ENCODE results near the gene MAGI1. TPM values are rescaled to one million over a fixed set of nuclear protein-coding genes. Genes with fewer than 3 reads are reported as not detected.
"Not testable (repeated sequence)": the region's sequence is repeated elsewhere in the genome, so short reads cannot be mapped to it uniquely, and the experiment has no call there.

MAGI1 gene
- polyA plus RNA-seq, 6 donors from 2014 or later: 0.08 TPM; not detected in 5

DNA sequence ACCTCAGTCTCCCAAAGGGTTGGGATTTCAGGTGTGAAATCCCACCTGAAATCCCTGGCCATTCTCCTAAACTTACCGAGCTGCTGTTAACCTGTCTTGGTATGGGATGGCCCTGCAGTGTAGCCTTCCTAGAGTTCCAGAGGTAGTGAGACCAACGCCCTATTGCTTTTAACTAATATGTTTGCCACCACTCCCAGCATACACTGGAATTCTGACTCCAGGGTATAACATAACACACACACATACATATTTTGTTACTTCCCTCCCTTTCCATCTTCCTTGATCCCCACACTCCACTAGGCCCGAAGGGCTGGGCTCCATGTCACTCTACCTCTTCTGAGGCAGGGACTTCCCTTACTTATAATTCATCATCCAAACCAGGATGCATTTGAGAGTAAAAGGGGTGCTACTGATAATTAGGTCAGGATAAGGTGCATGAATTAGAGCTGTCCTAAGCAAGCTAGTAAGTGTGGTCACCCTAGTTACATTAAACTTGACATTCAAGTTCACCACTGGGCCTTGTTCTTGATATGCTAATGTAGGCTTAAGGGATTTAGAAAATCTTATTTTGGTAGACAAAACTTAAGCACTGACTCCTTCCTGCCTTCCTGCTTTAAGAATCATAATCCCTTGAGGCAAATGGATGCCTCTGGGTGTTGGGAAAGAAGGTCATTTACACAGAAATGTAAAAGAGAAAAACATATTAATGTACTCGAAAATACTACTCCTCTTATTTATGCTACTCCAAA lies 317.6 kb downstream of the MAGI1 start:
- no peaks in the 10 kb centered on the region for H3K4me1 Mint-ChIP-seq
- H3K36me3 Mint-ChIP-seq: no peaks in the 10 kb centered on the region
- H3K9me3 Mint-ChIP-seq: peaks cover 0 to 11% (median 2%) of the 10 kb centered on the region in 7 donors
- no peaks in the 10 kb centered on the region for H3K27me3 Mint-ChIP-seq
- H3K4me3 Mint-ChIP-seq: no peak overlapping the region
- DNase-seq (no peak), ATAC-seq (ENCODE audit: low read depth in 2 of 2) (no peak)
- no peak overlapping the region for H3K27ac Mint-ChIP-seq

- H3K4me1 Mint-ChIP-seq; H3K36me3 Mint-ChIP-seq; DNase-seq; H3K27me3 Mint-ChIP-seq; H3K27ac Mint-ChIP-seq; ATAC-seq (ENCODE audit: low read depth in 2 of 2); H3K4me3 Mint-ChIP-seq: not testable (repeated sequence)
- H3K9me3 Mint-ChIP-seq: peaks cover 0 to 11% (median 2%) of the 10 kb centered on the region in 7 donors
Measured at GRCh38 chr3:65719639-65720038, 319.1 kb downstream of the MAGI1 start.

DNA sequence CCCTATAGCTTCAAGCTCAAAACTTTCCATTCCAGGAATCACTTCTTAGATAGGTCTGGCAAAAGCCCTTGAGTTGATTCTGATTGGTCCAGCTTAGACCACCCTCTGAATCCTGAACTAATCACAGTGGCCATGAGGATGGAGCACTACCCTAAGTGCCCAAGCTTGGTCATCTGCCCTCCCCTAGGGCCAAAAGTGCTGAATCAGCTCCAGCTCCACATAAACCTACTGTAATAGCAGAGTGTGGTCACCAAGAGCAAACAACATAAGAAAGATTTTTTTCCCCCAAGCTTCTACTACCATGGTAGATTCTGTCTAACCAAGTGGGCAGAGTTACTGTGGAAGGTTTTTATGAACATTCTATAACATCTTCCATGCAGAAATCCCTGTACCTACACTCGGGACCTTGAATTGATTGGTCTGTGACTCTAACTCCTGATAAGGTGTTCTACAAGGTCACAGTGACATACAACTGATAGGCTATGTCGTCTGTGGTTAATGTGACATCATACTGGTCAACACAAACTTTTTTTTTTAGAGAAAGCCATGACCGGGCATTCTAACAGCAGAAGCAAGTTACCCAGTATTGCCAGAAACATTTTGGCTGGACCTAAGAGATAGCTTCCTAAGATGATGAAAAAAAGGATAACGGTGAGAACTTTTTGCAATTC lies 320.9 kb downstream of the MAGI1 start:
- H3K4me1 Mint-ChIP-seq: no peaks in the 10 kb centered on the region
- DNase-seq: no peak
- no peak overlapping the region for H3K27ac Mint-ChIP-seq
- no peak overlapping the region for H3K4me3 Mint-ChIP-seq
- H3K9me3 Mint-ChIP-seq: peaks cover 0 to 9% (median 0%) of the 10 kb centered on the region in 7 donors
- no peaks in the 10 kb centered on the region for H3K27me3 Mint-ChIP-seq
- no peaks in the 10 kb centered on the region for H3K36me3 Mint-ChIP-seq
- no peak for ATAC-seq (ENCODE audit: low read depth in 2 of 2)

DNA sequence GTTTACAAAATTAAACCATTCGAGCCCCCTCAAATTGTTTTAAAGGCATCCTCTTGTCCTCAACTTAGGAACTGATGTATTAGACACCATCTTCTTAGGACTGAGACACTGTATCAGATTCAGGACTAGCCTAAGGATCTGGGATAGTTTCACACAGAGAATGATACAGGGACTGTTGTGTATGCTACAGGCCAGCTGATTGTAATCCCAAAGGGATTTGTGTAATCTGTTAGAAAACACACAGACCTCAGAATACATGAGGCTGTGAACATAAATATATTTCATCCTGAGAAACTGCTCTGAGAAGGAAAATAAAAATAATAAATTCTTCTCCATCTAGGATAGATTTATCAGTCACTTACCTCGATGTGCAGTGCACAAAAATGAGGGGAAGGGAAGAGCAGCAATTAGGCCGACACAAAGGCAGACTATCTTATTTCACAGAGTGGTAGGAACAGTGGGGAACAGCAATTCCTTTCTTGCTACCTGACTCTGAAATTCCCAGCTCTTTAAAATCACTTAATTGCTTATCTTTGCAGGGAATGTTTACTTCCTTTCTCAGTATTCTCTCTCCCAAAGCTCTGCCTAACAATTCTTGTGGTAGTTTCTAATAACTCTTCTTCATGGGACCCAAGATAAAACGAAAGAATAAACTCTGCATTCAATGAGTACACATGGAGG lies 322.5 kb downstream of the MAGI1 start:
- H3K4me3 Mint-ChIP-seq: no peak overlapping the region
- no peaks in the 10 kb centered on the region for H3K4me1 Mint-ChIP-seq
- H3K36me3 Mint-ChIP-seq: no peaks in the 10 kb centered on the region
- no peak overlapping the region for H3K27ac Mint-ChIP-seq
- no peak for ATAC-seq (ENCODE audit: low read depth in 2 of 2)
- DNase-seq: no peak
- no peaks in the 10 kb centered on the region for H3K27me3 Mint-ChIP-seq
- peaks cover 0 to 8% (median 2%) of the 10 kb centered on the region in 7 donors for H3K9me3 Mint-ChIP-seq

GRCh38 chr3:65714134-65714533 lies 324.6 kb downstream of the MAGI1 start:
- ATAC-seq (ENCODE audit: low read depth in 2 of 2) (no peak), DNase-seq (no peak)
- no peak overlapping the region for H3K4me3 Mint-ChIP-seq
- H3K4me1 Mint-ChIP-seq: no peaks in the 10 kb centered on the region
- no peak overlapping the region for H3K27ac Mint-ChIP-seq
- peaks cover 0 to 5% (median 0%) of the 10 kb centered on the region in 3 donors for H3K27me3 Mint-ChIP-seq
- H3K36me3 Mint-ChIP-seq: no peaks in the 10 kb centered on the region
- H3K9me3 Mint-ChIP-seq: peaks cover 0 to 6% (median 3%) of the 10 kb centered on the region in 7 donors

DNA sequence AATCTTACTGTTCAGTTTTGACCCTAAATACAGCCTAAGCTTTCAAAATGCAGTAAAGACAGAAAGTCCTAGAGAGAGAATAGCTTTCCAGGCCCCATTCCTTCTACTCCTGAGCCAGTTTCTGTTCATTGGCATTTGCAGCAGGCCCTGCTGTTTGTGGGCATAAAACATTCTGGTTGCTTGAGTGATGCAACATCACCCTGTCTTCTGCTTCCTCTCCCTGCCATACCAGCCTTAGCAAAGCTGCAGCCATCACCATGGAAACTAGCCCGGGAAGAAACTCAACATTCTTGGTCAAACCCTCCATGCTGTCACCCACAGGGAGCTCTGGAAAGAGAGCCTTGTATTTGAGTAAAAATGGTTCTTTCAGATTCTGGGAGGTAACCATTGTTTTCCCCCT lies 325.7 kb downstream of the MAGI1 start:
- no peaks in the 10 kb centered on the region for H3K4me1 Mint-ChIP-seq
- no peak overlapping the region for H3K27ac Mint-ChIP-seq
- no peak overlapping the region for H3K4me3 Mint-ChIP-seq
- H3K9me3 Mint-ChIP-seq: peaks cover 0 to 6% (median 3%) of the 10 kb centered on the region in 7 donors
- H3K36me3 Mint-ChIP-seq: no peaks in the 10 kb centered on the region
- ATAC-seq (ENCODE audit: low read depth in 2 of 2) (no peak), DNase-seq (no peak)
- peaks cover 0 to 5% (median 0%) of the 10 kb centered on the region in 3 donors for H3K27me3 Mint-ChIP-seq

GRCh38 chr3:65712140-65712539 lies 326.6 kb downstream of the MAGI1 start:
- Mint-ChIP-seq H3K36me3 (no peaks in the 10 kb centered on the region), H3K4me1 (no peaks in the 10 kb centered on the region), H3K4me3 (no peak overlapping the region), H3K9me3 (peaks cover 0 to 6% (median 3%) of the 10 kb centered on the region in 7 donors), H3K27ac (no peak overlapping the region), H3K27me3 (peaks cover 0 to 5% (median 0%) of the 10 kb centered on the region in 3 donors)
- no peak for DNase-seq
- ATAC-seq (ENCODE audit: low read depth in 2 of 2): no peak

DNA sequence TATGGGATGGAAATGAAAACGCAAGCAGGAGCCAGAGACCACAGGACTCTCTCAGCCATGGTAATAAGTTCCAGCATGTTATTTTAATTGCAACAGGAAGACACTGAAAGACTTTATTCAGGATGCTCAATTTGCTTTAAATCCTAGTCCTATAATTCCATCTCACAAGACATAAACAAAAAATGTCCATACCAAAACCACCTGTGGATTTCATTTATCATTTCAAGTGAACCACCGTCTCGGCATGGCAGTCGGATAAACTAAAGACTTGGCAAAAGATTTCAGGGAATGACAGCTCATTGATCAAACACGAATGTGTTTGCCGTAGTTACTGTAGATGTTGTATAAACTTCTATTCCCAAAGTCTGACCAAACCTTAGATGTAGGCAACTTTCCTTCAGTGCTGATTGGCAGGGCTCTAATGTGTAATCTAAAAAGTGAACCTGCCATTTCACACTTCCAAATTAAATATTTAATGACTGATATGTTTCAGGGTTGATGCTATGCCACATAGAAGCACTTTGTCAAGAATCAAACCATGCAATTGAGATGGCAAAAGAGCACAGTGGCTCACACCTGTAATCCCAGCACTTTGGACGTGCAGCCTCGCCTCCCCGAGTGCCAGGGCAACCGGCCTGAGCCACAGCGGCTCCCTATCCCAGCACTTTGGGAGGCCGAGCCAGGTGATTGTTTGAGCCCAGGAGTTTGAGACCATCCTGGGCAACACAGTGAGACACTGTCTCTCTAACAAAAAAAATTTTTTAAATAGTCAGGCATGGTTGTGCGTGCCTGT lies 331.7 kb downstream of the MAGI1 start:
- DNase-seq (no peak), ATAC-seq (ENCODE audit: low read depth in 2 of 2) (no peak)
- peaks cover 0 to 5% (median 0%) of the 10 kb centered on the region in 3 donors for H3K27me3 Mint-ChIP-seq
- H3K9me3 Mint-ChIP-seq: peaks cover 0 to 5% (median 4%) of the 10 kb centered on the region in 7 donors
- no peak overlapping the region for H3K4me3 Mint-ChIP-seq
- no peaks in the 10 kb centered on the region for H3K36me3 Mint-ChIP-seq
- H3K27ac Mint-ChIP-seq: no peak overlapping the region
- H3K4me1 Mint-ChIP-seq: no peaks in the 10 kb centered on the region

GRCh38 chr3:65706301-65706700 lies 332.4 kb downstream of the MAGI1 start:
- ATAC-seq (ENCODE audit: low read depth in 2 of 2) (no peak), DNase-seq (no peak)
- H3K9me3 Mint-ChIP-seq: peaks cover 0 to 4% (median 3%) of the 10 kb centered on the region in 7 donors
- no peaks in the 10 kb centered on the region for H3K36me3 Mint-ChIP-seq
- no peak overlapping the region for H3K27ac Mint-ChIP-seq
- H3K4me1 Mint-ChIP-seq: no peaks in the 10 kb centered on the region
- H3K27me3 Mint-ChIP-seq: peaks cover 0 to 5% (median 0%) of the 10 kb centered on the region in 3 donors
- H3K4me3 Mint-ChIP-seq: no peak overlapping the region

DNA sequence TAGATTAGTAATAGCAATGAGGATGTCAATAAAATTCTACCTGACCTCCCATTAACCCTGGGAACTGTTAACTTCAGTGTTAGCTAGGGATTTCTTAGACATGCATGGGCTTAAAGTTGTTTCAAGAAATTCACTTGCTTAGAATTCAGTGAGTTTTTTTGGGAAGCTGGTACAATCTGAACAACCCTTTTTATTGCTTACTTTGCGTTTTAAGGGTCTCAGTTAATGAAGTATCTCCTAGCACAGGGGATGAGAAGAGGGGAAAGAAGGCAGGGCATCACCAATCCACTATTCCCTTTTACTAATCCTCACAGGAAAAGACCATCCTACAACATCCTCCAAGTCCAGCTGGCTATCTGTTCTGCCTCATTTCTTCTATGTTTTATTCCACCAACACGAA lies 334.9 kb downstream of the MAGI1 start:
- H3K4me3 Mint-ChIP-seq: no peak overlapping the region
- H3K9me3 Mint-ChIP-seq: peaks cover 0 to 4% (median 1%) of the 10 kb centered on the region in 7 donors
- H3K27ac Mint-ChIP-seq: no peak overlapping the region

GRCh38 chr3:65703026-65703425 lies 335.7 kb downstream of the MAGI1 start:
- DNase-seq: no peak
- H3K4me3 Mint-ChIP-seq: no peak overlapping the region
- H3K36me3 Mint-ChIP-seq: no peaks in the 10 kb centered on the region
- no peak for ATAC-seq (ENCODE audit: low read depth in 2 of 2)
- H3K4me1 Mint-ChIP-seq: no peaks in the 10 kb centered on the region
- no peak overlapping the region for H3K27ac Mint-ChIP-seq
- H3K27me3 Mint-ChIP-seq: no peaks in the 10 kb centered on the region
- H3K9me3 Mint-ChIP-seq: peaks cover 0 to 4% (median 1%) of the 10 kb centered on the region in 7 donors

More for the DNA sequence above, 334.9 kb downstream of the MAGI1 start:
- H3K4me1 Mint-ChIP-seq: no peaks in the 10 kb centered on the region
- DNase-seq (no peak), ATAC-seq (ENCODE audit: low read depth in 2 of 2) (no peak)
- H3K27me3 Mint-ChIP-seq: no peaks in the 10 kb centered on the region
- H3K36me3 Mint-ChIP-seq: no peaks in the 10 kb centered on the region

DNA sequence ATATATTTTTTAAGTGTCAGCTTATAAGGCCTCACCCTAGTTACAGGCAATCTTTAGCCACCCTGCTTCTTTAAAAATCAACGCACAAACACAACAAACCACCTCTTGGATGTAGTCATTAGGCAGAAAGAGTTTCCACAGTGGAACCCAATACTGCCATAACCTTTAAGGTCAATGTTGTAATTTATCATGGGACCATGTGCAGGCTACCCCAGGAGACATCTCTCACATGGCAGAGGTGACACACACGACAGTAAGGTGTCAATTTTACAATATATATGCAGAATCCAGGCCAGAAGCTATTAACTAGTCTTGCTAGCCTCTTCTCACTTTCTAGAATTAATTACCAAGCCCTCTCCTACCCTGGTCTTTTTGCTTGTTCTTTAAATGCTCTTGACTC lies 336.5 kb downstream of the MAGI1 start:
- Mint-ChIP-seq H3K27ac (no peak overlapping the region), H3K4me1 (no peaks in the 10 kb centered on the region), H3K4me3 (no peak overlapping the region), H3K27me3 (no peaks in the 10 kb centered on the region), H3K9me3 (peaks cover 0 to 4% (median 1%) of the 10 kb centered on the region in 7 donors), H3K36me3 (no peaks in the 10 kb centered on the region)
- ATAC-seq (ENCODE audit: low read depth in 2 of 2) (no peak), DNase-seq (no peak)

DNA sequence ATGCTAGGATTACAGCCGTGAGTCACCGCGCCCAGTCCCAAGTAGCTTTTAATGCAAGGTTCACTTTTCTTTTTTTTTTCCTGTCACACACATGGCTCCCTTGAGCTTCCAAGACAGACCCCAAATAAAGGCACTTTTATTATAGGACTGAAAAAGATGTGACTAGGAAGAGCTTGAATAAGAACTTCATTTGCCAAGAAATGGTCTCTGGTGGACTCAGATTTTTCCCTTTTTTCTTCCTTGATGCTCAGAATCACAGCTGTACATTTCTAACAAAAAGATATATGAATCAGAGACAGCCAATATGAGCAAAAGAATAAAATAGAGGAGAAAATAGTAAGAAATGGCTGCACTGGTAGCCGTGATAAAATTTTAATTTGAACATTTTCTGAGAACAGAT lies 337.2 kb downstream of the MAGI1 start:
- Mint-ChIP-seq H3K9me3 (peaks cover 0 to 7% (median 1%) of the 10 kb centered on the region in 7 donors), H3K36me3 (no peaks in the 10 kb centered on the region), H3K27me3 (no peaks in the 10 kb centered on the region), H3K4me3 (no peak overlapping the region), H3K27ac (no peak overlapping the region), H3K4me1 (no peaks in the 10 kb centered on the region)
- ATAC-seq (ENCODE audit: low read depth in 2 of 2): no peak
- no peak for DNase-seq
